ENCODE measurements around the gene SMLR1. TPM values are rescaled to one million over a fixed set of nuclear protein-coding genes. Genes with fewer than 3 reads are reported as not detected.

SMLR1 gene
- total and polyA plus RNA-seq, 10 of the 15 experiments (the other 5 are each of a cell fraction or from before 2014, with no cell fraction given) = 0.10 TPM; not detected in 9

- TF ChIP-seq SREBF1 (IDR thresholded peaks at IDR 0.05; ENCODE audit: low read length) (no peak), HDAC2 (IDR thresholded peaks at IDR 0.05) (no peak), POU2F2 (IDR thresholded peaks at IDR 0.05; ENCODE audit: borderline replicate concordance, low read depth, low read length) (0 out of 3 replicates have a peak, but pooled peaks have one; percentile 13), BCL11A (IDR thresholded peaks at IDR 0.05; ENCODE audit: low read depth, low read length) (no peak)
- TF ChIP-seq, protein P1, sequence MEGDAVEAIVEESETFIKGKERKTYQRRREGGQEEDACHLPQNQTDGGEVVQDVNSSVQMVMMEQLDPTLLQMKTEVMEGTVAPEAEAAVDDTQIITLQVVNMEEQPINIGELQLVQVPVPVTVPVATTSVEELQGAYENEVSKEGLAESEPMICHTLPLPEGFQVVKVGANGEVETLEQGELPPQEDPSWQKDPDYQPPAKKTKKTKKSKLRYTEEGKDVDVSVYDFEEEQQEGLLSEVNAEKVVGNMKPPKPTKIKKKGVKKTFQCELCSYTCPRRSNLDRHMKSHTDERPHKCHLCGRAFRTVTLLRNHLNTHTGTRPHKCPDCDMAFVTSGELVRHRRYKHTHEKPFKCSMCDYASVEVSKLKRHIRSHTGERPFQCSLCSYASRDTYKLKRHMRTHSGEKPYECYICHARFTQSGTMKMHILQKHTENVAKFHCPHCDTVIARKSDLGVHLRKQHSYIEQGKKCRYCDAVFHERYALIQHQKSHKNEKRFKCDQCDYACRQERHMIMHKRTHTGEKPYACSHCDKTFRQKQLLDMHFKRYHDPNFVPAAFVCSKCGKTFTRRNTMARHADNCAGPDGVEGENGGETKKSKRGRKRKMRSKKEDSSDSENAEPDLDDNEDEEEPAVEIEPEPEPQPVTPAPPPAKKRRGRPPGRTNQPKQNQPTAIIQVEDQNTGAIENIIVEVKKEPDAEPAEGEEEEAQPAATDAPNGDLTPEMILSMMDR (IDR thresholded peaks at IDR 0.05 in 2 of 3, conservative IDR thresholded peaks at IDR 0.05 in 1 of 3; ENCODE audit: control insufficient read depth in 2 of 3, extremely low read depth in 1 of 3, insufficient read depth in 1 of 3, low read depth in 3 of 3, low read length in 3 of 3) = peak; percentile 76 to 92 (median 88)
- TF ChIP-seq, protein P2, sequence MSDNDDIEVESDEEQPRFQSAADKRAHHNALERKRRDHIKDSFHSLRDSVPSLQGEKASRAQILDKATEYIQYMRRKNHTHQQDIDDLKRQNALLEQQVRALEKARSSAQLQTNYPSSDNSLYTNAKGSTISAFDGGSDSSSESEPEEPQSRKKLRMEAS (IDR thresholded peaks at IDR 0.05; ENCODE audit: low read depth, low read length) = no peak
Measured at GRCh38 chr6:130885392-130886192, 58.4 kb downstream of the SMLR1 start (continued).

Other genes starting within 250 kb of the SMLR1 start
- gene EPB41L2, start 235.8 kb downstream of the SMLR1 start, total RNA-seq (2014; rRNA removed) = 16.9 and 17.8 TPM in 2 replicates
- gene EPB41L2, start 235.8 kb downstream of the SMLR1 start, total RNA-seq (2014; rRNA removed; fragmentation: Illumina TruSeq; extraction: Trizol) = 18.3 and 18.9 TPM in 2 replicates
- 24.6 and 35.9 TPM in 2 replicates for gene EPB41L2, start 235.8 kb downstream of the SMLR1 start, total RNA-seq (2021)
- gene EPB41L2, start 235.8 kb downstream of the SMLR1 start, polyA plus RNA-seq (2011; rRNA removed) = 41.6 and 53.5 TPM in 2 replicates
- 33.6 and 37.7 TPM in 2 replicates for gene EPB41L2, start 235.8 kb downstream of the SMLR1 start, polyA plus RNA-seq (2014; fragmentation: Illumina TruSeq; extraction: Trizol)
- 10 to 100 TPM in 1 of 2 experiments, 1 to 10 TPM in 1; 7.4 to 10.3 TPM for gene EPB41L2, start 235.8 kb downstream of the SMLR1 start, polyA plus RNA-seq (2014; fragmentation: Nextera tagmentation; extraction: Ambion mirVana)
- gene EPB41L2, start 235.8 kb downstream of the SMLR1 start, polyA plus RNA-seq (2014; rRNA removed) = 19.1 and 19.5 TPM in 2 replicates
- 10 to 100 TPM; 18.8 to 21.2 TPM for gene EPB41L2, start 235.8 kb downstream of the SMLR1 start, polyA plus RNA-seq (2016; fragmentation: Nextera tagmentation; extraction: Ambion mirVana)

Data from GM12878 (cell line).